H9 (cell line): ENCODE results near the gene HEXA. TPM values are rescaled to one million over a fixed set of nuclear protein-coding genes. Genes with fewer than 3 reads are reported as not detected.

Experiments
- DNase-seq: peaks from one replicate; pipeline ENCODE4 v3.0.0-alpha.2; 2017
- H2AFZ ChIP-seq: one replicate; pipeline ENCODE4 v1.6.1; 2013; ENCODE audit warnings: mild to moderate bottlenecking, low read length, control low read depth, moderate library complexity
- H2AK5ac ChIP-seq: 2 replicates; pipeline ENCODE4 v1.6.1; 2013; ENCODE audit warnings: low read length, control low read depth, mixed read lengths; ENCODE audit not compliant: insufficient read length
- H2BK120ac ChIP-seq: one replicate; pipeline ENCODE4 v1.6.1; 2013; ENCODE audit warnings: low read depth, mild to moderate bottlenecking, low read length, control low read depth, inconsistent platforms; ENCODE audit not compliant: poor library complexity, severe bottlenecking
- H2BK12ac ChIP-seq: 2 replicates; pipeline ENCODE4 v1.6.1; 2013; ENCODE audit warnings: low read length, control low read depth, mixed read lengths, low read depth; ENCODE audit not compliant: insufficient read length
- H2BK15ac ChIP-seq: 2 replicates; pipeline ENCODE4 v1.6.1; 2013; ENCODE audit warnings: low read depth, low read length, control low read depth
- H2BK20ac ChIP-seq: one replicate; pipeline ENCODE4 v1.6.1; 2013; ENCODE audit warnings: low read depth, mild to moderate bottlenecking, low read length, control low read depth, inconsistent platforms; ENCODE audit not compliant: poor library complexity, severe bottlenecking
- H2BK5ac ChIP-seq: 2 replicates; pipeline ENCODE4 v1.6.1; 2013; ENCODE audit warnings: low read length, control low read depth, mixed read lengths; ENCODE audit not compliant: insufficient read length
- H3K14ac ChIP-seq: 2 replicates; pipeline ENCODE4 v1.6.1; 2013; ENCODE audit warnings: low read length, control low read depth; ENCODE audit not compliant: insufficient read depth
- H3K18ac ChIP-seq: 2 replicates; pipeline ENCODE4 v1.6.1; 2013; ENCODE audit warnings: low read depth, mild to moderate bottlenecking, mixed read lengths, low read length, control low read depth; ENCODE audit not compliant: insufficient read length
- H3K23ac ChIP-seq: 2 replicates; pipeline ENCODE4 v1.6.1; 2013; ENCODE audit warnings: low read length, control low read depth, mixed read lengths, low read depth; ENCODE audit not compliant: insufficient read length
- H3K23me2 ChIP-seq: 2 replicates; pipeline ENCODE4 v1.6.1; 2013; ENCODE audit warnings: low read depth, mild to moderate bottlenecking, mixed read lengths, low read length, control low read depth; ENCODE audit not compliant: insufficient read length, poor library complexity, severe bottlenecking
- H3K27ac ChIP-seq: 2 replicates; pipeline ENCODE4 v1.5.1; 2013; ENCODE audit warnings: low read length, control low read depth, mixed read lengths, low read depth; ENCODE audit not compliant: insufficient read length
- H3K27me3 ChIP-seq: 2 replicates; pipeline ENCODE4 v1.6.1; 2013; ENCODE audit warnings: low read length, control low read depth, inconsistent platforms; ENCODE audit not compliant: insufficient read depth
- H3K4ac ChIP-seq: 2 replicates; pipeline ENCODE4 v1.6.1; 2013; ENCODE audit warnings: low read depth, mild to moderate bottlenecking, control low read depth, inconsistent platforms, low read length, moderate library complexity
- H3K4me1 ChIP-seq: 2 replicates; pipeline ENCODE4 v1.6.1; 2013; ENCODE audit warnings: low read length, control low read depth, inconsistent platforms; ENCODE audit not compliant: insufficient read depth
- H3K4me2 ChIP-seq: 2 replicates; pipeline ENCODE4 v1.6.1; 2013; ENCODE audit warnings: low read length, control low read depth, mixed read lengths; ENCODE audit not compliant: insufficient read length, insufficient read depth
- H3K56ac ChIP-seq: 2 replicates; pipeline ENCODE4 v1.6.1; 2013; ENCODE audit warnings: low read depth, mild to moderate bottlenecking, mixed read lengths, low read length, control low read depth; ENCODE audit not compliant: insufficient read length
- H3K79me1 ChIP-seq: 2 replicates; pipeline ENCODE4 v1.6.1; 2013; ENCODE audit warnings: low read depth, mild to moderate bottlenecking, moderate library complexity, low read length, control low read depth, inconsistent platforms; ENCODE audit not compliant: insufficient read depth, poor library complexity, severe bottlenecking
- H3K79me2 ChIP-seq: 2 replicates; pipeline ENCODE4 v1.6.1; 2013; ENCODE audit warnings: low read length, control low read depth, inconsistent platforms; ENCODE audit not compliant: insufficient read depth
- H3K9ac ChIP-seq: 2 replicates; pipeline ENCODE4 v1.6.1; 2013; ENCODE audit warnings: low read length, control low read depth, mixed read lengths; ENCODE audit not compliant: insufficient read length; ENCODE audit errors: extremely low read depth
- H3K9me3 ChIP-seq: one replicate; pipeline ENCODE4 v1.6.1; 2013; ENCODE audit warnings: low read depth, low read length, inconsistent platforms; ENCODE audit not compliant: control insufficient read depth
- H3T11ph ChIP-seq: one replicate; pipeline ENCODE4 v1.6.1; 2013; ENCODE audit warnings: mild to moderate bottlenecking, low read length, control low read depth, inconsistent platforms
- H4K20me1 ChIP-seq: one replicate; pipeline ENCODE4 v1.6.1; 2013; ENCODE audit not compliant: control insufficient read depth, insufficient read length, insufficient read depth
- H4K5ac ChIP-seq: 2 replicates; pipeline ENCODE4 v1.6.1; 2013; ENCODE audit warnings: low read depth, mild to moderate bottlenecking, mixed read lengths, low read length, control low read depth; ENCODE audit not compliant: insufficient read length
- H4K8ac ChIP-seq: replicated peaks from 2 replicates; pipeline ENCODE4 v1.6.1; 2013; ENCODE audit warnings: low read length, control low read depth, mixed read lengths, low read depth; ENCODE audit not compliant: insufficient read length
- H4K91ac ChIP-seq: 2 replicates; pipeline ENCODE4 v1.6.1; 2013; ENCODE audit warnings: low read depth, mild to moderate bottlenecking, moderate library complexity, mixed read lengths, low read length, control low read depth; ENCODE audit not compliant: insufficient read length
- H3K27ac Mint-ChIP-seq, 3 experiments: 2 replicates in 2 of 3; 3 replicates in 1 of 3; pipeline ENCODE4 v1.8.0; 2020 to 2021; ENCODE audit warnings: mixed read lengths in 3 of 3, mild to moderate bottlenecking in 1 of 3, moderate library complexity in 1 of 3
- H3K27me3 Mint-ChIP-seq: 2 replicates; pipeline ENCODE4 v1.8.0; 2021; ENCODE audit warnings: low read depth, mild to moderate bottlenecking, moderate library complexity, mixed read lengths
- H3K36me3 Mint-ChIP-seq, 3 experiments: 2 replicates in 2 of 3; 3 replicates in 1 of 3; pipeline ENCODE4 v1.8.0; 2020 to 2021; ENCODE audit warnings: low read depth in 3 of 3, mixed read lengths in 3 of 3; ENCODE audit not compliant: insufficient read depth in 1 of 3
- H3K4me1 Mint-ChIP-seq, 2 experiments: 2 replicates each; pipeline ENCODE4 v1.8.0; 2020; ENCODE audit warnings: mixed read lengths in 2 of 2
- H3K4me3 Mint-ChIP-seq, 2 experiments: 2 replicates in 1 of 2; 3 replicates in 1 of 2; pipeline ENCODE4 v1.8.0; 2020 to 2021; ENCODE audit warnings: mild to moderate bottlenecking in 2 of 2, mixed read lengths in 2 of 2, moderate library complexity in 1 of 2
- H3K9me3 Mint-ChIP-seq, 2 experiments: 2 replicates in 1 of 2; 3 replicates in 1 of 2; pipeline ENCODE4 v1.8.0; 2020; ENCODE audit warnings: mild to moderate bottlenecking in 2 of 2, mixed read lengths in 2 of 2, moderate library complexity in 1 of 2
- WGBS: extraction: QIAGEN DNeasy Blood & Tissue Kit; methylation state at CpG from one replicate; pipeline ENCODE4 v1.1.7; 2013; ENCODE audit warnings: missing lambda C conversion rate, low lambda C conversion rate, mixed read lengths; ENCODE audit not compliant: insufficient read length; ENCODE audit errors: extremely low coverage; 5-methylcytosine and 5-hydroxymethylcytosine counted together
- total RNA-seq: library from RNA; stranded (reverse); gene quantifications from 2 replicates; pipeline ENCODE4 v1.2.1, GENCODE V29; 2021
- TF ChIP-seq, protein P1 (sequence below): fragments of 200-600 bp; sonication (generic); conservative IDR thresholded peaks from 3 replicates; pipeline ENCODE4 v1.8.0; 2021; ENCODE audit warnings: antibody characterized with exemption, mild to moderate bottlenecking

HEXA gene
- total RNA-seq, 1 experiment from 2014 or later: 54.7 TPM

- Mint-ChIP-seq H3K27ac (no peak overlapping the region), H3K9me3 (no peaks in the 10 kb centered on the region), H3K27me3 (no peaks in the 10 kb centered on the region), H3K4me3 (no peak overlapping the region), H3K4me1 (peaks cover 7 to 10% of the 10 kb centered on the region in 2 experiments), H3K36me3 (peaks cover 7 to 42% (median 24%) of the 10 kb centered on the region in 3 experiments; a peak in 6 of 7 replicates)
- no peak overlapping the region for H3K14ac ChIP-seq
- TF ChIP-seq, protein P1, sequence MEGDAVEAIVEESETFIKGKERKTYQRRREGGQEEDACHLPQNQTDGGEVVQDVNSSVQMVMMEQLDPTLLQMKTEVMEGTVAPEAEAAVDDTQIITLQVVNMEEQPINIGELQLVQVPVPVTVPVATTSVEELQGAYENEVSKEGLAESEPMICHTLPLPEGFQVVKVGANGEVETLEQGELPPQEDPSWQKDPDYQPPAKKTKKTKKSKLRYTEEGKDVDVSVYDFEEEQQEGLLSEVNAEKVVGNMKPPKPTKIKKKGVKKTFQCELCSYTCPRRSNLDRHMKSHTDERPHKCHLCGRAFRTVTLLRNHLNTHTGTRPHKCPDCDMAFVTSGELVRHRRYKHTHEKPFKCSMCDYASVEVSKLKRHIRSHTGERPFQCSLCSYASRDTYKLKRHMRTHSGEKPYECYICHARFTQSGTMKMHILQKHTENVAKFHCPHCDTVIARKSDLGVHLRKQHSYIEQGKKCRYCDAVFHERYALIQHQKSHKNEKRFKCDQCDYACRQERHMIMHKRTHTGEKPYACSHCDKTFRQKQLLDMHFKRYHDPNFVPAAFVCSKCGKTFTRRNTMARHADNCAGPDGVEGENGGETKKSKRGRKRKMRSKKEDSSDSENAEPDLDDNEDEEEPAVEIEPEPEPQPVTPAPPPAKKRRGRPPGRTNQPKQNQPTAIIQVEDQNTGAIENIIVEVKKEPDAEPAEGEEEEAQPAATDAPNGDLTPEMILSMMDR: no peak
- no peak overlapping the region for H2AFZ ChIP-seq
- H3K23ac ChIP-seq: no peak overlapping the region
- no peak overlapping the region for H2AK5ac ChIP-seq
- H3T11ph ChIP-seq: no peak overlapping the region
- H2BK15ac ChIP-seq: no peak overlapping the region
- no peak overlapping the region for H3K56ac ChIP-seq
- H3K9ac ChIP-seq: no peak overlapping the region
- DNase-seq: no peak
- H3K79me1 ChIP-seq: no peaks in the 10 kb centered on the region
- no peaks in the 10 kb centered on the region for H4K20me1 ChIP-seq
- no peak overlapping the region for H4K5ac ChIP-seq
- H3K79me2 ChIP-seq: no peaks in the 10 kb centered on the region
- WGBS: no CpG with 5 or more reads among the region's 1 CpG
- H3K23me2 ChIP-seq: no peaks in the 10 kb centered on the region
- H2BK120ac ChIP-seq: no peak overlapping the region
- no peak overlapping the region for H3K4ac ChIP-seq
- H2BK12ac ChIP-seq: no peak overlapping the region
- no peak overlapping the region for H3K18ac ChIP-seq
- no peaks in the 10 kb centered on the region for H3K9me3 ChIP-seq
- H4K8ac ChIP-seq: no peak overlapping the region
- H2BK20ac ChIP-seq: no peak overlapping the region
- H2BK5ac ChIP-seq: no peak overlapping the region
- no peaks in the 10 kb centered on the region for H3K4me1 ChIP-seq
- no peaks in the 10 kb centered on the region for H3K27me3 ChIP-seq
- no peak overlapping the region for H3K27ac ChIP-seq
- no peak overlapping the region for H3K4me2 ChIP-seq
- H4K91ac ChIP-seq: no peak overlapping the region
Observed at GRCh38 chr15:72344602-72345001, 31.2 kb downstream of the HEXA start.
